Stomach smooth muscle (tissue), 2 donors: ENCODE results near the gene CBX3.
"Not testable (repeated sequence)": the region's sequence is repeated elsewhere in the genome, so short reads cannot be mapped to it uniquely, and the experiment has no call there.

Experiments used
- H3K27ac ChIP-seq: one replicate; pipeline ENCODE4 v1.7.0; 2013; ENCODE audit warnings: mild to moderate bottlenecking, low read length, inconsistent platforms
- H3K27me3 ChIP-seq, 2 donors: one replicate each; pipeline ENCODE4 v1.7.0; 2013; ENCODE audit warnings: low read length in 2 of 2; ENCODE audit not compliant: insufficient read depth in 2 of 2, control insufficient read depth in 1 of 2
- H3K36me3 ChIP-seq, 2 donors: one replicate each; pipeline ENCODE4 v1.7.0; 2013; ENCODE audit warnings: low read length in 2 of 2; ENCODE audit not compliant: control insufficient read depth in 2 of 2, insufficient read depth in 2 of 2
- H3K4me1 ChIP-seq: one replicate; pipeline ENCODE4 v1.7.0; 2013; ENCODE audit warnings: low read length; ENCODE audit not compliant: control insufficient read depth, insufficient read depth
- H3K4me3 ChIP-seq, 2 donors: one replicate each; pipeline ENCODE4 v1.7.0; 2013; ENCODE audit warnings: low read length in 2 of 2
- H3K9ac ChIP-seq, 2 donors: one replicate each; pipeline ENCODE4 v1.7.0; 2013; ENCODE audit warnings: low read length in 2 of 2, mild to moderate bottlenecking in 1 of 2
- H3K9me3 ChIP-seq, 2 donors: one replicate each; pipeline ENCODE4 v1.7.0; 2013; ENCODE audit warnings: low read length in 2 of 2; ENCODE audit not compliant: control insufficient read depth in 2 of 2
- donor health status: healthy.
- donor health status: Pancreatic carcinoma.

Gene CBX3

GRCh38 chr7:26183545-26184280 is 17.8 kb upstream of the CBX3 start:
- H3K9me3 ChIP-seq: no peaks in the 10 kb centered on the region
- H3K9ac ChIP-seq: no peak overlapping the region
- no peak overlapping the region for H3K27ac ChIP-seq
- peaks cover 9 to 13% of the 10 kb centered on the region in 2 donors for H3K36me3 ChIP-seq
- H3K4me3 ChIP-seq: no peak overlapping the region
- H3K27me3 ChIP-seq: no peaks in the 10 kb centered on the region
- peaks cover 10% of the 10 kb centered on the region for H3K4me1 ChIP-seq

- Histone ChIP-seq H3K4me1 (peaks cover 10% of the 10 kb centered on the region), H3K36me3 (peaks cover 14 to 17% of the 10 kb centered on the region in 2 donors)
- not testable (repeated sequence) for H3K9ac ChIP-seq, H3K27ac ChIP-seq, H3K27me3 ChIP-seq, H3K4me3 ChIP-seq, H3K9me3 ChIP-seq
Observed at GRCh38 chr7:26184281-26185101, 17.1 kb upstream of the CBX3 start.

GRCh38 chr7:26185131-26185843 is 16.3 kb upstream of the CBX3 start:
- Histone ChIP-seq H3K9me3 (no peaks in the 10 kb centered on the region), H3K4me1 (peaks cover 10% of the 10 kb centered on the region), H3K27ac (no peak overlapping the region), H3K9ac (no peak overlapping the region), H3K4me3 (no peak overlapping the region), H3K36me3 (peaks cover 17 to 22% of the 10 kb centered on the region in 2 donors), H3K27me3 (no peaks in the 10 kb centered on the region)

GRCh38 chr7:26185844-26186180 is 15.7 kb upstream of the CBX3 start:
- Histone ChIP-seq H3K9me3 (no peaks in the 10 kb centered on the region), H3K36me3 (peaks cover 23 to 28% of the 10 kb centered on the region in 2 donors), H3K4me1 (peaks cover 10% of the 10 kb centered on the region), H3K27me3 (no peaks in the 10 kb centered on the region), H3K4me3 (no peak overlapping the region), H3K27ac (no peak overlapping the region), H3K9ac (no peak overlapping the region)

- H3K36me3 ChIP-seq: peaks cover 29 to 34% of the 10 kb centered on the region in 2 donors
- H3K9ac ChIP-seq: no peak overlapping the region
- no peaks in the 10 kb centered on the region for H3K27me3 ChIP-seq
- no peaks in the 10 kb centered on the region for H3K9me3 ChIP-seq
- peaks cover 10% of the 10 kb centered on the region for H3K4me1 ChIP-seq
- no peak overlapping the region for H3K27ac ChIP-seq
- H3K4me3 ChIP-seq: no peak overlapping the region
Observed at GRCh38 chr7:26186364-26187311, 14.9 kb upstream of the CBX3 start.

- no peak overlapping the region for H3K4me3 ChIP-seq
- H3K9ac ChIP-seq: no peak overlapping the region
- H3K36me3 ChIP-seq: peaks cover 36 to 43% of the 10 kb centered on the region in 2 donors
- no peak overlapping the region for H3K27ac ChIP-seq
- H3K27me3 ChIP-seq: no peaks in the 10 kb centered on the region
- H3K9me3 ChIP-seq: no peaks in the 10 kb centered on the region
- H3K4me1 ChIP-seq: peaks cover 5% of the 10 kb centered on the region
Observed at GRCh38 chr7:26187380-26188205, 14.0 kb upstream of the CBX3 start.

- no peaks in the 10 kb centered on the region for H3K27me3 ChIP-seq
- H3K9ac ChIP-seq: no peak overlapping the region
- no peak overlapping the region for H3K4me3 ChIP-seq
- peaks cover 37 to 51% of the 10 kb centered on the region in 2 donors for H3K36me3 ChIP-seq
- H3K27ac ChIP-seq: no peak overlapping the region
- no peaks in the 10 kb centered on the region for H3K9me3 ChIP-seq
- H3K4me1 ChIP-seq: peaks cover 2% of the 10 kb centered on the region
Observed at GRCh38 chr7:26188206-26188956, 13.2 kb upstream of the CBX3 start.

- H3K4me1 ChIP-seq: peaks cover 6% of the 10 kb centered on the region
- H3K27me3 ChIP-seq: no peaks in the 10 kb centered on the region
- H3K36me3 ChIP-seq: peaks cover 43 to 57% of the 10 kb centered on the region in 2 donors
- no peak overlapping the region for H3K27ac ChIP-seq
- H3K9me3 ChIP-seq: no peaks in the 10 kb centered on the region
- no peak overlapping the region for H3K4me3 ChIP-seq
- no peak overlapping the region for H3K9ac ChIP-seq
Observed at GRCh38 chr7:26188957-26189541, 12.5 kb upstream of the CBX3 start.

- Histone ChIP-seq H3K27me3 (no peaks in the 10 kb centered on the region), H3K4me3 (no peak overlapping the region), H3K9ac (no peak overlapping the region), H3K4me1 (peaks cover 6% of the 10 kb centered on the region), H3K9me3 (no peaks in the 10 kb centered on the region), H3K36me3 (peaks cover 43 to 58% of the 10 kb centered on the region in 2 donors), H3K27ac (no peak overlapping the region)
Observed at GRCh38 chr7:26189697-26190096, 11.8 kb upstream of the CBX3 start.
